GM19452 (cell line): Measurements from ENCODE around the gene B4GALNT4.
"Not testable (repeated sequence)": the region's sequence is repeated elsewhere in the genome, so short reads cannot be mapped to it uniquely, and the experiment has no call there.

Experiments used
- ATAC-seq: cut with Tn5 transposase; IDR thresholded peaks from one replicate; pipeline ENCODE4 v1.9.1; 2021; ENCODE audit not compliant: unreplicated experiment

The B4GALNT4 gene

GRCh38 chr11:369336-370018 lies at the start of gene B4GALNT4:
Gene B4GALNT4 (plus strand): TSS chr11:369499. CDS start chr11:369804, 305 bp downstream.
- ATAC-seq, result no peak

- ATAC-seq, result not testable (repeated sequence)
Measured at GRCh38 chr11:319888-320273, 49.4 kb upstream of the B4GALNT4 start.

- ATAC-seq, result no peak
Measured at GRCh38 chr11:324156-324555, 45.1 kb upstream of the B4GALNT4 start.

GRCh38 chr11:324593-325517 lies 44.4 kb upstream of the B4GALNT4 start:
- not testable (repeated sequence) for ATAC-seq

DNA sequence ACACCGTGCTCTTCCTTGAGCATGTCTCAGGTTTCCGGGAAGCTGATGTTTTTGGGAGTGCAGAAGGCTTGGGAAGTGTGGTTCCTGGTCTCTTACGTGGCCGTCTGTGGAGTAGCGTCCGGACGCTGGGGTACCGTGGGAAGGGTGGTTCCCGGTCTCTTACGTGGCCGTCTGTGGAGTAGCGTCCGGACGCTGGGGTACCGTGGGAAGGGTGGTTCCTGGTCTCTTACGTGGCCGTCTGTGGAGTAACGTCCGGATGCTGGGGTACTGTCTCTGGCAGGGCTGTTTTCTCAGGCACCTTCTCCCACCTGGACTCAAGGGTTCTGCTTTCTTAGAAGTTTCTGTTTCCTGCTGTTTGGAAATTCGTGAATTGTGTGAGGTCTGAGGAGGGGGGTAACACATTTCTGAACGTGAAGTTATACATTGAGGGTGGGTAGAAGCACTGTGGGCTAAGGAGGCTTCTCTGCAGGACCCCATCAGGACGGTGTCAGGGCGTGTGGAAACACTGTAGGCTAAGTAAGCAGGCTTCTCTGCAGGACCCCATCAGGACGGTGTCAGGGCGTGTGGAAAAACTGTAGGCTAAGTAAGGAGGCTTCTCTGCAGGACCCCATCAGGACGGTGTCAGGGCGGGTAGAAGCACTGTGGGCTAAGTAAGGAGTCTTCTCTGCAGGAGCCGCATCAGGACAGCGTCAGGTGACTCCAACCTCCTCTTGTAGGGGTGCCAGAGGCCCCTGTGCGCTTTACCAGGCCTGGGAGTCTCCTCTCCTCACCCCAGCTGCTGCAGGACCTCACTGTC lies 43.3 kb upstream of the B4GALNT4 start:
- no peak for ATAC-seq

DNA sequence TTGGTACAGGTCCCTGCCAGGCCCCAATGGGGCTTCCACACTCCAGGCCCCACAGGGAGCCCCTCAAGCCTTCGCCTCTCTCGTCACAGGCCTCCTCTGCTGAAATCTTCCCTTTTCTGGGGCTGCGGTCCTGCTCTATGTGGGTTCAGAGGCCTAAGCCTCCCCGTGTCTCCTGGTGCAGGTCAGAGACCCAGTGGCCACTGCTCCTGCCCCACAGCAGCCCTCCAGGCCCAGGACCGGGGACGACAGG lies 42.8 kb upstream of the B4GALNT4 start:
- no peak for ATAC-seq

GRCh38 chr11:326842-327580 lies 42.3 kb upstream of the B4GALNT4 start:
- peak; percentile 64 for ATAC-seq

- ATAC-seq, result no peak
Measured at GRCh38 chr11:327581-327923, 41.7 kb upstream of the B4GALNT4 start.

- no peak for ATAC-seq
Measured at GRCh38 chr11:328012-328411, 41.3 kb upstream of the B4GALNT4 start.

- not testable (repeated sequence) for ATAC-seq
Measured at GRCh38 chr11:328516-329100, 40.7 kb upstream of the B4GALNT4 start.

- ATAC-seq, result no peak
Measured at GRCh38 chr11:329886-330253, 39.4 kb upstream of the B4GALNT4 start.

- no peak for ATAC-seq
Measured at GRCh38 chr11:330307-330693, 39.0 kb upstream of the B4GALNT4 start.

DNA sequence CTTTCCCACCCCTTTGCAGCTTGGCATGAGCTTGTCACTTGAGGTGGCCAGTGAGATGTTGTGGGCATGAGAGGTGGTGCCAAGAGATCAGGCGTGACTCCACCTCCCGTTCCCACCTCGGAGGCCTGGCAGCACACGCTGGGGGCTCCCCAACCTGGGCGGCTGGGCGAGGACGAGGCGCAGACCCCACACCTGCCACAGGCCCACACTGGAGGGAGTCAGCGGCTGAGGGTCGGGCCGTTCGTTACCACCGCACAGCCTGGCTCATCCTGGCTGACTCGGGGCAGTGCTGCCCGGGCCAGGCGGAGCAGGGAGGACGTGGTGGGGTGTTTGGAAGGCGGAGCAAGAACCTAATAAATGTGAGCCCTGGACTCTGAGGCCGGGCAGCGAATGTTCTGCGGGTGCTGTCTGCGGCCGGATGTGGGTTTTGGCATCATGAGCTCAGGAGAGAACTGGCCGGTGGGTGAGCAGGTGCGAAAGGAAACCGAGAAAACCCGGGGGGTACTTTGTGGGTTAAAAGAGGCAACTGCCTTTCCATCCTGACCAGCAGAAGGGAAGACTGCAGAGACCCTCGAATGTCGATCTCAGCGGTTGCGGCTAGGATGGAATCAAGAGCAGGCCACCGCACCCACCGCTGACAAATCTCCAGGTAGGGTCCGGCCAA lies 38.5 kb upstream of the B4GALNT4 start:
- no peak for ATAC-seq

DNA sequence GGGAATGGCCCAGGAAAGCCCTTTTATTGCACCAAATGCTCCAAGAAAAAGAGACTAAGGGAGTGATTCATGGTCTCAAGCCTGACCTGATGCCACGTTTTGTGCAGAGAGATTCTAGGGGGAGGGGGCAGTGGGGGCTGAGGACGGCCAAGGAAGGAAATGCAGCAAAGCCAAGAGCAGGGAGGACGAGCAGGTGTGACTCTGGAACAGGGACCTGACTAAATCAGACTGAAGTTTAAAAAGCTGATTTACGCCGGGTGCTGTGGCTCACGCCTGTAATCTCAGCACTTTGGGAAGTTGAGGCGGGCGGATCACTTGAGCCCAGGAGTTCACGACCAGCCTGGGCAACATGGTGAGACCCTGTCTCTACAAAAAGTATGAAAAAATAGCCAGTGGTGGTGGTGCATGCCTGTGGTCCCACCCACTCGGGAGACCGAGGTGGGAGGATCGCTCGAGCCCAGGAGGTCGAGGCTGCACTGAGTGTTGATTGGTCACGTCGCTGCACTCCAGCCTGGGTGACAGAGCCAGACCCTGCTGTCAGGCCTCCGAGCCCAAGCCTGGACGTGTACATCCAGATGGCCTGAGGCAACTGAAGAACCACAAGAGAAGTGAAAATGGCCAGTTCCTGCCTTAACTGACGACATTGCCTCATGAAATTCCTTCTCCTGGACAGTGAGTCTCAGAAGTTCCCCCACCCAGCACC lies 37.8 kb upstream of the B4GALNT4 start:
- no peak for ATAC-seq

DNA sequence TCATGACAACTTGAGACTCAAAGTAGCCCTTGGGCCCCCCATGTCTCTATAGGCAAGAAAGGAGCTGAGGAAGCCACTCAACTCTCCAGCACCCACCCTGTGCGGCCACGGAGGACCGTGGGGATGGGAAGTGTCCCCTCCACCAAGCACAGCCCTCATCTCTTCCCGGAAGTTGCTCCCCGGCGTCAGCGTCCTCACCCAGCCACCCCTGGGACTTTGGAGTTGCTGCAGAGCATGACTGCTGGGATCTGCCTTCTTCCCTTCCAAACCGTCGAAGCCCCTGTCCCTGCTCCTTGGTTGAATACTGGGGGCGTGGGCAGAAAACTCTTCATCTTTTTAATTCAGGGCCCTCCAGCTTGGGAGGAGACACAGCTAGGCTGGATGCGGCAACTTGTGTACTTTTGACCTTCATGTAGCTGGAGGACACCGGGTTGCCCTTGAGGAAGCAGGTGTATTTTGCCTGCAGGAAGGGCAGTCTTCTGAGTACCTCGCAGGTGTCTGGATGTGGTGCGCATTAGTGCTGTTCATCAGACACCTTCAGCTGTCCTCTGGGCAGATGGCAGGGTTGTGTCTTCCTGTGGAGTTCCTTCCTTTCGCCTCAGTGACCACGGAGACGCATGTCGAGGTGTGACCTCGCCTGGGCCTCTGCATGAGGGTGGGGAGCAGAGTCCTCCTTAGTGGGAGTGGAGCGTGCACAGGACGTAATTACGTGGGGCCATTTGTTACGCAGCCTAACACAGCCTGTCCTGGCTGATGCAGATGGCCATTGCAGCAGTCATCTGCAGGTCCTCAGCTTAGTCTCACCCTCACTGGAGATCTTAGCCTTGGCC lies 36.4 kb upstream of the B4GALNT4 start:
- ATAC-seq, result no peak

- ATAC-seq, result not testable (repeated sequence)
Measured at GRCh38 chr11:333616-334263, 35.6 kb upstream of the B4GALNT4 start.

GRCh38 chr11:334264-334994 lies 34.9 kb upstream of the B4GALNT4 start:
- ATAC-seq, result no peak
